ENCODE data around the gene LRG1. TPM values are rescaled to one million over a fixed set of nuclear protein-coding genes. Genes with fewer than 3 reads are reported as not detected.

The LRG1 gene
- total and polyA plus RNA-seq, 4 donors = 0.75 to 2.8 (median 1.4) TPM

- WGBS, 2 donors = 78 to 83% methylated on average over 5 of the region's 5 CpGs
- H3K27ac ChIP-seq (ENCODE audit: low read depth in 1 of 2, low read length in 2 of 2) = no peak overlapping the region
- no peak overlapping the region for H3K4me3 ChIP-seq (ENCODE audit: low read length in 2 of 2)
- ATAC-seq (ENCODE audit: low FRiP score) (no peak), DNase-seq (no peak)
- H3K36me3 ChIP-seq (ENCODE audit: control insufficient read depth in 1 of 2, insufficient read depth in 2 of 2, low read length in 1 of 2) = no peaks in the 10 kb centered on the region
- no peaks in the 10 kb centered on the region for H3K4me1 ChIP-seq (ENCODE audit: control insufficient read depth in 1 of 2, insufficient read depth in 2 of 2, low read length in 2 of 2)
- no peaks in the 10 kb centered on the region for H3K9me3 ChIP-seq (ENCODE audit: control insufficient read depth, low read length)
- H3K27me3 ChIP-seq (ENCODE audit: control insufficient read depth in 1 of 2, insufficient read depth in 2 of 2, low read length in 1 of 2) = no peaks in the 10 kb centered on the region
- intact Hi-C loops (cut with DNase I) = no loop called here
Observed at GRCh38 chr19:4577020-4577782, 37.4 kb upstream of the LRG1 start.

GRCh38 chr19:4576016-4576933, 36.4 kb upstream of the LRG1 start:
- Histone ChIP-seq H3K4me3 (ENCODE audit: low read length in 2 of 2) (no peak overlapping the region), H3K36me3 (ENCODE audit: control insufficient read depth in 1 of 2, insufficient read depth in 2 of 2, low read length in 1 of 2) (no peaks in the 10 kb centered on the region), H3K9me3 (ENCODE audit: control insufficient read depth, low read length) (no peaks in the 10 kb centered on the region), H3K4me1 (ENCODE audit: control insufficient read depth in 1 of 2, insufficient read depth in 2 of 2, low read length in 2 of 2) (no peaks in the 10 kb centered on the region), H3K27ac (ENCODE audit: low read depth in 1 of 2, low read length in 2 of 2) (no peak overlapping the region), H3K27me3 (ENCODE audit: control insufficient read depth in 1 of 2, insufficient read depth in 2 of 2, low read length in 1 of 2) (no peaks in the 10 kb centered on the region)
- DNase-seq = peak in 1 of 2 donors; percentile 87
- 58 to 64% methylated on average over 17 of the region's 17 CpGs for WGBS, 2 donors
- intact Hi-C loops (cut with DNase I) = loop anchor here in 1 of 2 donors (1.0 kb wide), 1 partner anchor 60 kb away; no protein-coding TSS in a partner anchor
- peak; percentile 69 for ATAC-seq (ENCODE audit: low FRiP score)

- 16 to 24% methylated on average over 19 of the region's 19 CpGs for WGBS, 2 donors
- DNase-seq (peak in 1 of 2 donors; percentile 88), ATAC-seq (ENCODE audit: low FRiP score) (peak; percentile 49)
- Histone ChIP-seq H3K36me3 (ENCODE audit: control insufficient read depth in 1 of 2, insufficient read depth in 2 of 2, low read length in 1 of 2) (no peaks in the 10 kb centered on the region), H3K9me3 (ENCODE audit: control insufficient read depth, low read length) (no peaks in the 10 kb centered on the region), H3K27me3 (ENCODE audit: control insufficient read depth in 1 of 2, insufficient read depth in 2 of 2, low read length in 1 of 2) (no peaks in the 10 kb centered on the region), H3K27ac (ENCODE audit: low read depth in 1 of 2, low read length in 2 of 2) (no peak overlapping the region), H3K4me1 (ENCODE audit: control insufficient read depth in 1 of 2, insufficient read depth in 2 of 2, low read length in 2 of 2) (no peaks in the 10 kb centered on the region), H3K4me3 (ENCODE audit: low read length in 2 of 2) (no peak overlapping the region)
- intact Hi-C loops (cut with DNase I) = loop anchor here in 1 of 2 donors (1.0 kb wide), 1 partner anchor 61 kb away; no protein-coding TSS in a partner anchor
Observed at GRCh38 chr19:4575267-4576015, 35.6 kb upstream of the LRG1 start.

- no peak for ATAC-seq (ENCODE audit: low FRiP score)
- H3K27ac ChIP-seq (ENCODE audit: low read depth in 1 of 2, low read length in 2 of 2) = no peak overlapping the region
- no peak for DNase-seq
- no peaks in the 10 kb centered on the region for H3K9me3 ChIP-seq (ENCODE audit: control insufficient read depth, low read length)
- intact Hi-C loops (cut with DNase I) = no loop called here
- no peaks in the 10 kb centered on the region for H3K36me3 ChIP-seq (ENCODE audit: control insufficient read depth in 1 of 2, insufficient read depth in 2 of 2, low read length in 1 of 2)
- no peaks in the 10 kb centered on the region for H3K4me1 ChIP-seq (ENCODE audit: control insufficient read depth in 1 of 2, insufficient read depth in 2 of 2, low read length in 2 of 2)
- no peak overlapping the region for H3K4me3 ChIP-seq (ENCODE audit: low read length in 2 of 2)
- WGBS, 2 donors = 77 to 84% methylated on average over 6 of the region's 6 CpGs
- H3K27me3 ChIP-seq (ENCODE audit: control insufficient read depth in 1 of 2, insufficient read depth in 2 of 2, low read length in 1 of 2) = no peaks in the 10 kb centered on the region
Observed at GRCh38 chr19:4573682-4574081, 33.8 kb upstream of the LRG1 start.

- intact Hi-C loops (cut with DNase I) = no loop called here
- H3K36me3 ChIP-seq (ENCODE audit: control insufficient read depth in 1 of 2, insufficient read depth in 2 of 2, low read length in 1 of 2) = no peaks in the 10 kb centered on the region
- no peaks in the 10 kb centered on the region for H3K4me1 ChIP-seq (ENCODE audit: control insufficient read depth in 1 of 2, insufficient read depth in 2 of 2, low read length in 2 of 2)
- H3K27ac ChIP-seq (ENCODE audit: low read depth in 1 of 2, low read length in 2 of 2) = no peak overlapping the region
- no peaks in the 10 kb centered on the region for H3K27me3 ChIP-seq (ENCODE audit: control insufficient read depth in 1 of 2, insufficient read depth in 2 of 2, low read length in 1 of 2)
- no peak overlapping the region for H3K4me3 ChIP-seq (ENCODE audit: low read length in 2 of 2)
- DNase-seq (no peak), ATAC-seq (ENCODE audit: low FRiP score) (no peak)
- WGBS, 2 donors = 17 to 19% methylated on average over 20 to 22 of the region's 22 CpGs
- no peaks in the 10 kb centered on the region for H3K9me3 ChIP-seq (ENCODE audit: control insufficient read depth, low read length)
Observed at GRCh38 chr19:4571305-4571917, 31.6 kb upstream of the LRG1 start.

GRCh38 chr19:4570916-4571304, 31.1 kb upstream of the LRG1 start:
- Histone ChIP-seq H3K9me3 (ENCODE audit: control insufficient read depth, low read length) (no peaks in the 10 kb centered on the region), H3K36me3 (ENCODE audit: control insufficient read depth in 1 of 2, insufficient read depth in 2 of 2, low read length in 1 of 2) (no peaks in the 10 kb centered on the region), H3K27me3 (ENCODE audit: control insufficient read depth in 1 of 2, insufficient read depth in 2 of 2, low read length in 1 of 2) (no peaks in the 10 kb centered on the region), H3K4me1 (ENCODE audit: control insufficient read depth in 1 of 2, insufficient read depth in 2 of 2, low read length in 2 of 2) (no peaks in the 10 kb centered on the region), H3K27ac (ENCODE audit: low read depth in 1 of 2, low read length in 2 of 2) (no peak overlapping the region), H3K4me3 (ENCODE audit: low read length in 2 of 2) (no peak overlapping the region)
- WGBS, 2 donors = 92 to 97% methylated on average over 5 of the region's 5 CpGs
- DNase-seq = no peak
- intact Hi-C loops (cut with DNase I) = no loop called here
- ATAC-seq (ENCODE audit: low FRiP score) = no peak

GRCh38 chr19:4570402-4570801, 30.6 kb upstream of the LRG1 start:
- DNase-seq (no peak), ATAC-seq (ENCODE audit: low FRiP score) (no peak)
- Histone ChIP-seq H3K4me1 (ENCODE audit: control insufficient read depth in 1 of 2, insufficient read depth in 2 of 2, low read length in 2 of 2) (no peaks in the 10 kb centered on the region), H3K36me3 (ENCODE audit: control insufficient read depth in 1 of 2, insufficient read depth in 2 of 2, low read length in 1 of 2) (no peaks in the 10 kb centered on the region), H3K27me3 (ENCODE audit: control insufficient read depth in 1 of 2, insufficient read depth in 2 of 2, low read length in 1 of 2) (no peaks in the 10 kb centered on the region), H3K27ac (ENCODE audit: low read depth in 1 of 2, low read length in 2 of 2) (no peak overlapping the region), H3K4me3 (ENCODE audit: low read length in 2 of 2) (no peak overlapping the region), H3K9me3 (ENCODE audit: control insufficient read depth, low read length) (no peaks in the 10 kb centered on the region)
- intact Hi-C loops (cut with DNase I) = no loop called here
- 91 to 92% methylated on average over 11 of the region's 11 CpGs for WGBS, 2 donors

- ATAC-seq (ENCODE audit: low FRiP score) = no peak
- 86 to 87% methylated on average over 7 of the region's 7 CpGs for WGBS, 2 donors
- intact Hi-C loops (cut with DNase I) = no loop called here
- H3K27ac ChIP-seq (ENCODE audit: low read depth in 1 of 2, low read length in 2 of 2) = no peak overlapping the region
- DNase-seq = no peak
- no peaks in the 10 kb centered on the region for H3K27me3 ChIP-seq (ENCODE audit: control insufficient read depth in 1 of 2, insufficient read depth in 2 of 2, low read length in 1 of 2)
- H3K36me3 ChIP-seq (ENCODE audit: control insufficient read depth in 1 of 2, insufficient read depth in 2 of 2, low read length in 1 of 2) = no peaks in the 10 kb centered on the region
- no peaks in the 10 kb centered on the region for H3K9me3 ChIP-seq (ENCODE audit: control insufficient read depth, low read length)
- H3K4me3 ChIP-seq (ENCODE audit: low read length in 2 of 2) = no peak overlapping the region
- H3K4me1 ChIP-seq (ENCODE audit: control insufficient read depth in 1 of 2, insufficient read depth in 2 of 2, low read length in 2 of 2) = no peaks in the 10 kb centered on the region
Observed at GRCh38 chr19:4568886-4569285, 29.1 kb upstream of the LRG1 start.

All from aorta (tissue), 5 donors.